ENCODE measurements around the gene LIAS.
A peak's percentile ranks its signal among the peaks of the same experiment; 100 is the strongest.
"Not testable (repeated sequence)": the region's sequence is repeated elsewhere in the genome, so short reads cannot be mapped to it uniquely, and the experiment has no call there.

Gene LIAS

GRCh38 chr4:39452860-39453587 is 5.8 kb upstream of the LIAS start:
- no peak for DNase-seq (ENCODE audit: low spot score)

DNA sequence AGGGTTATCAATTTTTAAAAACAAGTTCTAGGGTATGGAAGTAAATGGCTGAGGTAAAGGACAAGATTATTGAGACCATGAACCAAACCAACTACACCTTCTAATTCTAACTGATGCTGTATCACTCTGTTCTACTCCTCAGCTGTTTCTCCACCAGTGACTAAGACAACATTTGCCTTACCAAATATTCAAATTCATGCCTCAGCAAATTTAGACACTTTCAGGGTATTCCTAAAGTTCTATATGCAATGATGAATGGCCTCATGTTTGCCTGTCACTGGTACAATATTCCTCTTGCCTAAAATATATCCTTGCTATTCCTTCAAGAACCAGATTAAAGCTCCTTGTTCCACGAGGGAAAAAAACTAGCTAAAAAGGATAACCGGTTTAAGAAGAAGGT is 5.1 kb upstream of the LIAS start:
- no peak for DNase-seq (ENCODE audit: low spot score)

DNA sequence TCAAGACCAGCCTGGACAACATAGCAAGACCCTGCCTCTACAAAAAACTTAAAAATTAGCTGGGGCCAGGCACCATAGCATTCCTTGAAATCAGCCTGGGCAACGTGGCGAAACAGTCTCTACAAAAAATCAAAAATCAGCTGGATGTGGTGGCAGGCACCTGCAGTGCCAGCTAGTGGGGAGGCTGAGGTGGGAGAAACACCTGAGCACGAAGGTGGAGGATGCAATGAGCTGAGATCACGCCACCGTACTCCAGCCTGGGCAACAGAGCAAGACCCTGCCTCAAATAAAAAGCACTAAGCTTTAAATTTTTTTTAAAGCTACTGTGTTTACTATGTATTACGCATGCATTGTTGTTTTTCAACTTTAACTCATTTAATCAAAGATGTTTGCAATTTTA is 3.4 kb upstream of the LIAS start:
- no peak for DNase-seq (ENCODE audit: low spot score)

- no peak for DNase-seq (ENCODE audit: low spot score)
Measured at GRCh38 chr4:39456946-39457763, 1.7 kb upstream of the LIAS start.

GRCh38 chr4:39458161-39458504 is 723 bp upstream of the LIAS start:
- not testable (repeated sequence) for DNase-seq (ENCODE audit: low spot score)

- no peak for DNase-seq (ENCODE audit: low spot score)
Measured at GRCh38 chr4:39464886-39465501, 6.1 kb downstream of the LIAS start.

DNA sequence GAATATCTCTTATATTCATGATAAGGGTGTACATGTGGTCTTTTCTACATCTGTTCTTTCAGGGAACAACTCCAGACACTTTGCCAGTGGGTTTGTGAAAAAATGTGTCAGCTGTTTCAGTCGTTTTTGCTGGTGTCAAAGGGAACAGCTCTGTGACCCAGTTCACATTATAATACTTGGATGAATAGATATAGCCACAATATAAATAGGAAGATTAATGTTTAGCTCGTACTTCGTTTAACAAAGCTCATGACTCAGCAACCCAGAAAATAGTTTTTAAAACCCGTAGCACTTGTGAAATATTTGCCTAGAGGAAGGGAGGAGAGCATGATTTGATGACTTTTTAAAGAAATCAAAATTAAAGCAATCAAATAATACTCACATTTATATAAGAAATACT is 7.9 kb downstream of the LIAS start:
- no peak for DNase-seq (ENCODE audit: low spot score)

GRCh38 chr4:39467464-39467863 is 8.6 kb downstream of the LIAS start:
- DNase-seq (ENCODE audit: low spot score), result no peak

GRCh38 chr4:39469429-39470077 is 10.7 kb downstream of the LIAS start:
- DNase-seq (ENCODE audit: low spot score), result peak; percentile 73

GRCh38 chr4:39470402-39470801 is 11.5 kb downstream of the LIAS start:
- no peak for DNase-seq (ENCODE audit: low spot score)

GRCh38 chr4:39472396-39472795 is 13.5 kb downstream of the LIAS start:
- no peak for DNase-seq (ENCODE audit: low spot score)

GRCh38 chr4:39476187-39476895 is 17.5 kb downstream of the LIAS start:
- peak; percentile 21 for DNase-seq (ENCODE audit: low spot score)

DNA sequence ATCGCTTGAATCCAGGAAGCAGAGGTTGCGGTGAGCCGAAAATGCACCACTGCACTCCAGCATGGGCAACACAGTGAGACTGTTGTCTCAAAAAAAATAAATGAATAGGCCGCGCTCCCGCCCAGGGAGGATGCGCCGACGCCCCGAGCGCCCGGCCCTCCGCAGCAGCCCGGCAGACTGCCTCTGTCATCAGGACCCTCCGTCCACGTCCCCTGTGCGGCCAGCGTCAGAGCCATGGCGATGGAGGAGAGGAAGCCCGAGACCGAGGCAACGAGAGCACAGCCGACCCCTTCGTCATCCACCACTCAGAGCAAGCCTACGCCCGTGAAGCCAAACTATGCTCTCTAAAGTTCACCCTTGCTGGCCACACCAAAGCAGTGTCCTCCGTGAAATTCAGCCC is 21.4 kb downstream of the LIAS start:
- no peak for DNase-seq (ENCODE audit: low spot score)

DNA sequence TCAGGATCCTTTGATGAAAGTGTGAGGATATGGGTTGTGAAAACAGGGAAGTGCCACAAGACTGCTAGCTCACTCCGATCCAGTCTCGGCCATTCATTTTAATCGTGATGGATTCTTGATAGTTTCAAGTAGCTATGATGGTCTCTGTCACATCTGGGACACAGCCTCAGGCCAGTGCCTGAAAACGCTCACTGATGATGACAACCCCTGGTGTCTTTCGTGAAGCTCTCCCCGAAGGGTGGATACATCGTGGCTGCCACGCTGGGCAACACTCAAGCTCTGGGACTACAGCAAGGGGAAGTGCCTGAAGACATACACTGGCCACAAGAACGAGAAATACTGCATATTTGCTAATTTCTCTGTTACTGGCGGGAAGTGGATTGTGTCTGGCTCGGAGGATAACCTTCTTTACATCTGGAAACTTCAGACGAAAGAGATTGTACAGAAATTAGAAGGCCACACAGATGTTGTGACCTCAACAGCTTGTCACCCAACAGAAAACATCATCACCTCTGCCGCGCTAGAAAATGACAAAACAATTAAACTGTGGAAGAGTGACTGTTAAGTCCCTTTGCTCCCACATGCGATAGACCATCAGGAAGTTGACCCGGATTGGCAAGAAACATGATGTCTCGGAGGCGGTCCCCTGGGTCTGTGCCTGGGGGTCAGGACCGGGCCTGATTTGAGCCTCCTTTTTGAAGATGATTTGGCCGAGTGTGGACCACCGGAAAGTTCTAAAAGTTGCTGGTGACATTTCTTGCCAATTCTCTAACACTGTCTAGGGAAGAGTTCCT is 22.2 kb downstream of the LIAS start:
- no peak for DNase-seq (ENCODE audit: low spot score)

- no peak for DNase-seq (ENCODE audit: low spot score)
Measured at GRCh38 chr4:39484582-39485272, 25.9 kb downstream of the LIAS start.

DNA sequence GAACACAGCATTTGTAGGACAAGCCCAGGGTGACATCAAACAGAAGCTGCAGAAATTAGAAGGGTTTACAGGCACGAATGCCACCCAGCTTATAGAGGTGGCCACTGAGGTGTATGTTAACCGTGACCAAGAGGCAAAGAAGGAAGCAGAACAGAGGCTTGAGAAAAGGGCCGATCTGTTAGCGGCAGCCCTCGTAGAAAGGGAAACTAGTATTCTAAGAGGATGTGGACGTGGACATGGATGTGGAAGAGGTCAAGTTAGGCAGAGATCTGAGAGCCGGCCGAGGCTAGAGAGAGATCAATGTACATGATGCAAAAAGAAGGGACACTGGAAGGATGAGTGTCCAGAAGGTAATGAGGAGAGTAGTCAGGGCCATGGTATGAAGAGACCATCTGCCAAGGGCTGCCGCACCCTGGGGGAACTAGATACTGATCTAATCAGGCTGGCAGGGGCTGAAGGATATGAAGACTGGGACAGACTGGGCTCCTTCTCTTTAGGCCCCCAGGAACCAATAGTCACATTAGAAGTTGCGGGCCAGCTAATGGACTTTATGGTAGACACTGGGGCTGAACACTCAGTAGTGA is 27.5 kb downstream of the LIAS start:
- DNase-seq (ENCODE audit: low spot score), result no peak

GRCh38 chr4:39490322-39490721 is 31.5 kb downstream of the LIAS start:
- no peak for DNase-seq (ENCODE audit: low spot score)

- DNase-seq (ENCODE audit: low spot score), result no peak
Measured at GRCh38 chr4:39494354-39494753, 35.5 kb downstream of the LIAS start.

DNA sequence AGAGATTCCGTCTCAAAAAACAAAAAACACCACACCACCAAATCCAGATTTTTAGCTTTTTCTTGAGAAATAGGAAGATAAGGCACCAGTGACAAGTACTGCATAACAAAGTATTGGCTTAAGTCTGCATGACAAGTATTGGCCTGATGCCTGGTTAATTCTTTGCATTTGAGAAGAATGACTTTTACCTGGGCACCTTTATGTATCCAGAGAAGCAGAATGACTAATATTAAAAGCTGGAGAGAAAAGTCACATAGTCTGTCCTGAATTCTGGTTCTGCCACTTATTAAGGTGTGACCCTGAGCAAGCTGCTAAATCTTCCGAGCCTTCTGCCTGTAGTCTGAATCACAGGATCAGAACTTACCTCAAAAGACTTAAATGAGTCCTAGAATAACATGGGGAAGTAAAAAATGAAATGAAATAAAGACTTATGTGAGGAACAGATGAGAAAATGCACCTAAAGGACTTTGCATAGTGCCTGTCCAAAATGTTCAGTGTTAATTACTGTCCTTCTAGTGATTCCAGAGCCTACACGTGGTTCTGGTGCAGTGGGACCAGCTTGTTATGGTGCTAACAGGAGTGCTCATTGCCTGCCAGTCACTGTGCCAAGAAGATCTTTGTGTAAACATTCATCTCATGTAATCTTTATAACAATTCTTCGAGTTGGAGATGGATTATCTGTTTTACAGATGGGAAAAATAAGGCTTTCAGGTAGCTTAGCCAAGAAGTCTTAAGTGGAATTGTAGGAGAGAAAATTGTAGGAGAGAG is 36.8 kb downstream of the LIAS start:
- no peak for DNase-seq (ENCODE audit: low spot score)
